IMR-90 (cell line): ENCODE measurements around the gene C16orf86.

ENCODE experiments used
- CEBPB ChIP-seq: IDR thresholded peaks from 2 replicates; pipeline ENCODE4 v1.6.1; 2012; ENCODE audit warnings: low read depth, low read length, improper control_type of control experiment
- MAFK ChIP-seq: IDR thresholded peaks from 2 replicates; pipeline ENCODE4 v1.6.1; 2012; ENCODE audit warnings: low read depth, low read length, improper control_type of control experiment
- MAZ ChIP-seq: IDR thresholded peaks from 2 replicates; pipeline ENCODE4 v1.6.1; 2012; ENCODE audit warnings: low read depth, mild to moderate bottlenecking, low read length, improper control_type of control experiment, moderate library complexity, borderline replicate concordance
- MXI1 ChIP-seq: IDR thresholded peaks from 2 replicates; pipeline ENCODE4 v1.6.1; 2012; ENCODE audit warnings: low read depth, mild to moderate bottlenecking, low read length, moderate library complexity, borderline replicate concordance
- POLR2A ChIP-seq: IDR thresholded peaks from 2 replicates; pipeline ENCODE4 v1.6.1; 2012; ENCODE audit warnings: mild to moderate bottlenecking, low read depth, low read length
- SMC3 ChIP-seq: fragments of 150-350 bp; IDR thresholded peaks from 2 replicates; pipeline ENCODE4 v1.6.1; 2016; ENCODE audit warnings: low read depth, mild to moderate bottlenecking, antibody characterized with exemption, low read length, moderate library complexity
- TF ChIP-seq, protein P1 (sequence below): conservative IDR thresholded peaks from 2 replicates; pipeline ENCODE4 v1.5.1; 2012; ENCODE audit warnings: mild to moderate bottlenecking, low read depth, low read length, improper control_type of control experiment
- TF ChIP-seq, protein P2 (sequence below): fragments of 150-350 bp; IDR thresholded peaks from 2 replicates; pipeline ENCODE4 v1.6.1; 2017; ENCODE audit warnings: mild to moderate bottlenecking, antibody characterized with exemption, low read length, low read depth
- TF ChIP-seq, protein P3 (sequence below): fragments of 150-350 bp; IDR thresholded peaks from 2 replicates; pipeline ENCODE4 v1.6.1; 2016; ENCODE audit warnings: low read depth, mild to moderate bottlenecking, low read length, moderate library complexity, borderline replicate concordance

DNA sequence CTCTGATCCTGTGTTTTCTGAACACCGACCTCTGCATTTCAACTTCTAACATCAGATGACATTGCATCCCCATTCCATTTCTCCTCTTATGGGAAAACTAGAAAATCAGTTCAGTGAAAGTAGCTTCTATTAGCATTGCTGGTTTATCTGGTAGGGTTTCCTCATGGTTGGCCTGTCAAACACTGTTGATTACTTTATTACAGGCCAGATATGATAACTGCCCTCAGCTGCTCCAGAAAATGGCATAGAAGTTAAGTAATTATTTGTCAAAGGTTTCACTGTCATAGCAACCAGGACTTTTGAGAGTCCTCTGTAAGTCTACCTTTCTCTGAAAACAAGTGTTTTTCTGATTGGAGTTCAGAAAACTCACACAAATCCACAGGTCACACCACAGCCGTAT lies 49.5 kb downstream of the C16orf86 start:
- TF ChIP-seq POLR2A, result no peak
- TF ChIP-seq CEBPB, result no peak
- TF ChIP-seq, protein P1, sequence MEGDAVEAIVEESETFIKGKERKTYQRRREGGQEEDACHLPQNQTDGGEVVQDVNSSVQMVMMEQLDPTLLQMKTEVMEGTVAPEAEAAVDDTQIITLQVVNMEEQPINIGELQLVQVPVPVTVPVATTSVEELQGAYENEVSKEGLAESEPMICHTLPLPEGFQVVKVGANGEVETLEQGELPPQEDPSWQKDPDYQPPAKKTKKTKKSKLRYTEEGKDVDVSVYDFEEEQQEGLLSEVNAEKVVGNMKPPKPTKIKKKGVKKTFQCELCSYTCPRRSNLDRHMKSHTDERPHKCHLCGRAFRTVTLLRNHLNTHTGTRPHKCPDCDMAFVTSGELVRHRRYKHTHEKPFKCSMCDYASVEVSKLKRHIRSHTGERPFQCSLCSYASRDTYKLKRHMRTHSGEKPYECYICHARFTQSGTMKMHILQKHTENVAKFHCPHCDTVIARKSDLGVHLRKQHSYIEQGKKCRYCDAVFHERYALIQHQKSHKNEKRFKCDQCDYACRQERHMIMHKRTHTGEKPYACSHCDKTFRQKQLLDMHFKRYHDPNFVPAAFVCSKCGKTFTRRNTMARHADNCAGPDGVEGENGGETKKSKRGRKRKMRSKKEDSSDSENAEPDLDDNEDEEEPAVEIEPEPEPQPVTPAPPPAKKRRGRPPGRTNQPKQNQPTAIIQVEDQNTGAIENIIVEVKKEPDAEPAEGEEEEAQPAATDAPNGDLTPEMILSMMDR, result no peak
- TF ChIP-seq MAFK, result no peak
- TF ChIP-seq SMC3, result no peak
- no peak for TF ChIP-seq MXI1
- TF ChIP-seq, protein P2, sequence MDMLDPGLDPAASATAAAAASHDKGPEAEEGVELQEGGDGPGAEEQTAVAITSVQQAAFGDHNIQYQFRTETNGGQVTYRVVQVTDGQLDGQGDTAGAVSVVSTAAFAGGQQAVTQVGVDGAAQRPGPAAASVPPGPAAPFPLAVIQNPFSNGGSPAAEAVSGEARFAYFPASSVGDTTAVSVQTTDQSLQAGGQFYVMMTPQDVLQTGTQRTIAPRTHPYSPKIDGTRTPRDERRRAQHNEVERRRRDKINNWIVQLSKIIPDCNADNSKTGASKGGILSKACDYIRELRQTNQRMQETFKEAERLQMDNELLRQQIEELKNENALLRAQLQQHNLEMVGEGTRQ, result no peak
- TF ChIP-seq, protein P3, sequence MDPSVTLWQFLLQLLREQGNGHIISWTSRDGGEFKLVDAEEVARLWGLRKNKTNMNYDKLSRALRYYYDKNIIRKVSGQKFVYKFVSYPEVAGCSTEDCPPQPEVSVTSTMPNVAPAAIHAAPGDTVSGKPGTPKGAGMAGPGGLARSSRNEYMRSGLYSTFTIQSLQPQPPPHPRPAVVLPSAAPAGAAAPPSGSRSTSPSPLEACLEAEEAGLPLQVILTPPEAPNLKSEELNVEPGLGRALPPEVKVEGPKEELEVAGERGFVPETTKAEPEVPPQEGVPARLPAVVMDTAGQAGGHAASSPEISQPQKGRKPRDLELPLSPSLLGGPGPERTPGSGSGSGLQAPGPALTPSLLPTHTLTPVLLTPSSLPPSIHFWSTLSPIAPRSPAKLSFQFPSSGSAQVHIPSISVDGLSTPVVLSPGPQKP, result no peak
- TF ChIP-seq MAZ, result no peak
